Activated CD8-positive, alpha-beta memory T cell treated with anti-CD3 and anti-CD28 coated beads for 4 hours (primary cell): ENCODE measurements around the gene CDKN2A.
"Not testable (repeated sequence)": the region's sequence is repeated elsewhere in the genome, so short reads cannot be mapped to it uniquely, and the experiment has no call there.

Source experiments
- DNase-seq, 2 donors: peaks; one replicate each; pipeline ENCODE4 v3.0.0-alpha.2; 2020; ENCODE audit warnings: low read depth in 2 of 2

The CDKN2A gene

GRCh38 chr9:21982391-21982790 is 11.8 kb downstream of the CDKN2A start:
- no peak for DNase-seq

- DNase-seq: no peak
Measured at GRCh38 chr9:21976334-21976875, 17.8 kb downstream of the CDKN2A start.

- no peak for DNase-seq
Measured at GRCh38 chr9:21974722-21975409, 19.3 kb downstream of the CDKN2A start.

GRCh38 chr9:21974343-21974721 is 19.9 kb downstream of the CDKN2A start:
- DNase-seq: no peak

- DNase-seq: no peak
Measured at GRCh38 chr9:21972361-21972760, 21.8 kb downstream of the CDKN2A start.

GRCh38 chr9:21970800-21971640 is 23.2 kb downstream of the CDKN2A start:
- no peak for DNase-seq

GRCh38 chr9:21969951-21970799 is 24.0 kb downstream of the CDKN2A start:
- no peak for DNase-seq

GRCh38 chr9:21969011-21969940 is 24.9 kb downstream of the CDKN2A start:
- DNase-seq: no peak

- DNase-seq: no peak
Measured at GRCh38 chr9:21968331-21969010, 25.7 kb downstream of the CDKN2A start.

GRCh38 chr9:21967702-21968101 is 26.5 kb downstream of the CDKN2A start:
- no peak for DNase-seq

GRCh38 chr9:21967169-21967568 is 27.0 kb downstream of the CDKN2A start:
- DNase-seq: no peak

GRCh38 chr9:21966140-21966851 is 27.9 kb downstream of the CDKN2A start:
- no peak for DNase-seq

- no peak for DNase-seq
Measured at GRCh38 chr9:21965401-21965951, 28.7 kb downstream of the CDKN2A start.

GRCh38 chr9:21964925-21965385 is 29.2 kb downstream of the CDKN2A start:
- peak in 1 of 2 donors; percentile 52 for DNase-seq

- DNase-seq: no peak
Measured at GRCh38 chr9:21961569-21961968, 32.6 kb downstream of the CDKN2A start.

- not testable (repeated sequence) for DNase-seq
Measured at GRCh38 chr9:21959268-21959667, 34.9 kb downstream of the CDKN2A start.

GRCh38 chr9:21958833-21959232 is 35.4 kb downstream of the CDKN2A start:
- DNase-seq: no peak

GRCh38 chr9:21945606-21946005 is 48.6 kb downstream of the CDKN2A start:
- DNase-seq: no peak

GRCh38 chr9:21943464-21943863 is 50.7 kb downstream of the CDKN2A start:
- no peak for DNase-seq
